Liver (tissue), 9 donors: ENCODE data around the gene GM2A. TPM values are rescaled to one million over a fixed set of nuclear protein-coding genes. Genes with fewer than 3 reads are reported as not detected.

Experiments
- DNase-seq: peaks from one replicate; pipeline ENCODE4 v3.0.0-alpha.2; 2017; ENCODE audit warnings: low spot score
- H3K27ac ChIP-seq, 2 donors: one replicate each; pipeline ENCODE4 v1.7.0; 2013; ENCODE audit warnings: inconsistent platforms in 2 of 2, low read length in 2 of 2, control low read depth in 1 of 2, low read depth in 1 of 2, mild to moderate bottlenecking in 1 of 2
- H3K27me3 ChIP-seq, 4 donors: one replicate each; pipeline versions ENCODE4 v1.6.1 to v1.7.0; 2013; ENCODE audit warnings: low read length in 3 of 4, inconsistent platforms in 1 of 4, mild to moderate bottlenecking in 1 of 4, moderate library complexity in 1 of 4; ENCODE audit not compliant: control insufficient read depth in 4 of 4, insufficient read depth in 4 of 4
- H3K36me3 ChIP-seq, 4 donors: one replicate each; pipeline versions ENCODE4 v1.6.1 to v1.7.0; 2013; ENCODE audit warnings: low read length in 3 of 4, mild to moderate bottlenecking in 3 of 4, low read depth in 1 of 4, moderate library complexity in 1 of 4; ENCODE audit not compliant: control insufficient read depth in 4 of 4, insufficient read depth in 3 of 4
- H3K4me1 ChIP-seq, 4 donors: one replicate each; pipeline versions ENCODE4 v1.6.1 to v1.7.0; 2013; ENCODE audit warnings: low read length in 3 of 4, mild to moderate bottlenecking in 3 of 4, moderate library complexity in 1 of 4; ENCODE audit not compliant: control insufficient read depth in 4 of 4, insufficient read depth in 4 of 4
- H3K4me3 ChIP-seq, 3 donors: one replicate each; pipeline versions ENCODE4 v1.6.1 to v1.7.0; 2013; ENCODE audit warnings: low read length in 3 of 3, control low read depth in 1 of 3, low read depth in 1 of 3, mild to moderate bottlenecking in 1 of 3
- H3K9ac ChIP-seq, 2 donors: one replicate each; pipeline ENCODE4 v1.7.0; 2013; ENCODE audit warnings: low read length in 2 of 2, mild to moderate bottlenecking in 2 of 2, moderate library complexity in 2 of 2, control low read depth in 1 of 2, low read depth in 1 of 2
- H3K9me3 ChIP-seq, 4 donors: one replicate each; pipeline versions ENCODE4 v1.6.1 to v1.7.0; 2013; ENCODE audit warnings: low read length in 3 of 4; ENCODE audit not compliant: control insufficient read depth in 4 of 4
- EGR1 ChIP-seq, 2 donors: IDR thresholded peaks; 2 replicates each; pipeline ENCODE4 v1.6.1; 2016 to 2018; ENCODE audit warnings: antibody characterized with exemption in 2 of 2, low read depth in 2 of 2
- GABPA ChIP-seq, 2 donors: IDR thresholded peaks in 1 of 2; conservative IDR thresholded peaks in 1 of 2; 2 replicates each; pipeline ENCODE4 v1.6.1; 2016; ENCODE audit warnings: antibody characterized with exemption in 2 of 2, mild to moderate bottlenecking in 1 of 2, moderate library complexity in 1 of 2
- HNF4G ChIP-seq: IDR thresholded peaks from 2 replicates; pipeline ENCODE4 v1.6.1; 2016; ENCODE audit warnings: antibody characterized with exemption
- MAX ChIP-seq: IDR thresholded peaks from 2 replicates; pipeline ENCODE4 v1.6.1; 2016; ENCODE audit warnings: antibody characterized with exemption
- NR2F2 ChIP-seq: IDR thresholded peaks from 2 replicates; pipeline ENCODE4 v1.6.1; 2016; ENCODE audit warnings: antibody characterized with exemption
- RXRA ChIP-seq, 2 donors: IDR thresholded peaks; 2 replicates each; pipeline ENCODE4 v1.6.1; 2017 to 2018; ENCODE audit warnings: antibody characterized with exemption in 2 of 2, mild to moderate bottlenecking in 1 of 2
- SP1 ChIP-seq: IDR thresholded peaks from 2 replicates; pipeline ENCODE4 v1.6.1; 2018; ENCODE audit warnings: antibody characterized with exemption, mild to moderate bottlenecking
- WGBS: extraction: QIAGEN DNeasy Blood & Tissue Kit; methylation state at CpG from one replicate; pipeline ENCODE4 v1.1.7; 2013; 5-methylcytosine and 5-hydroxymethylcytosine counted together
- polyA plus RNA-seq, 2 donors: library from polyadenylated mRNA; stranded (reverse) in 1 of 2; unstranded in 1 of 2; fragments of 200-250 nt in 1 of 2; fragments of >200 nt in 1 of 2; fragmentation: Nextera tagmentation in 1 of 2; extraction: Ambion mirVana in 1 of 2; gene quantifications; one replicate each; pipeline versions ENCODE4 v1.2.1 to v1.2.3, GENCODE V29; 2013 to 2015
- total RNA-seq, 2 donors: library from RNA; depleted of rRNA; stranded (reverse); fragments of >200 nt; gene quantifications; one replicate each; pipeline ENCODE4 v1.2.3, GENCODE V29; 2014
- TF ChIP-seq, protein P1 (sequence below): IDR thresholded peaks from 2 replicates; pipeline ENCODE4 v1.6.1; 2016; ENCODE audit warnings: antibody characterized with exemption
- TF ChIP-seq, protein P2 (sequence below): IDR thresholded peaks from 2 replicates; pipeline ENCODE4 v1.6.1; 2016; ENCODE audit warnings: antibody characterized with exemption, mild to moderate bottlenecking
- donor health status: healthy.
- donor health status: healthy.
- donor health status: healthy.
- donor health status: healthy.
- donor health status: healthy.

GM2A gene
- total and polyA plus RNA-seq, 4 donors, result 4.1 to 14.5 (median 10.6) TPM

GRCh38 chr5:151259931-151260330 lies 6.9 kb downstream of the GM2A start:
- Histone ChIP-seq H3K4me3 (no peak overlapping the region), H3K27ac (no peak overlapping the region), H3K36me3 (peaks cover 2 to 5% (median 4%) of the 10 kb centered on the region in 4 donors), H3K27me3 (no peaks in the 10 kb centered on the region), H3K4me1 (no peaks in the 10 kb centered on the region), H3K9ac (no peak overlapping the region), H3K9me3 (no peaks in the 10 kb centered on the region)
- TF ChIP-seq RXRA (IDR thresholded peaks at IDR 0.05) (no peak), MAX (no peak), EGR1 (IDR thresholded peaks at IDR 0.05; ENCODE audit: low read depth in 2 of 2) (no peak), SP1 (no peak), NR2F2 (no peak)
- TF ChIP-seq, protein P1, sequence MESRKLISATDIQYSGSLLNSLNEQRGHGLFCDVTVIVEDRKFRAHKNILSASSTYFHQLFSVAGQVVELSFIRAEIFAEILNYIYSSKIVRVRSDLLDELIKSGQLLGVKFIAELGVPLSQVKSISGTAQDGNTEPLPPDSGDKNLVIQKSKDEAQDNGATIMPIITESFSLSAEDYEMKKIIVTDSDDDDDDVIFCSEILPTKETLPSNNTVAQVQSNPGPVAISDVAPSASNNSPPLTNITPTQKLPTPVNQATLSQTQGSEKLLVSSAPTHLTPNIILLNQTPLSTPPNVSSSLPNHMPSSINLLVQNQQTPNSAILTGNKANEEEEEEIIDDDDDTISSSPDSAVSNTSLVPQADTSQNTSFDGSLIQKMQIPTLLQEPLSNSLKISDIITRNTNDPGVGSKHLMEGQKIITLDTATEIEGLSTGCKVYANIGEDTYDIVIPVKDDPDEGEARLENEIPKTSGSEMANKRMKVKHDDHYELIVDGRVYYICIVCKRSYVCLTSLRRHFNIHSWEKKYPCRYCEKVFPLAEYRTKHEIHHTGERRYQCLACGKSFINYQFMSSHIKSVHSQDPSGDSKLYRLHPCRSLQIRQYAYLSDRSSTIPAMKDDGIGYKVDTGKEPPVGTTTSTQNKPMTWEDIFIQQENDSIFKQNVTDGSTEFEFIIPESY, result no peak
- TF ChIP-seq, protein P2, sequence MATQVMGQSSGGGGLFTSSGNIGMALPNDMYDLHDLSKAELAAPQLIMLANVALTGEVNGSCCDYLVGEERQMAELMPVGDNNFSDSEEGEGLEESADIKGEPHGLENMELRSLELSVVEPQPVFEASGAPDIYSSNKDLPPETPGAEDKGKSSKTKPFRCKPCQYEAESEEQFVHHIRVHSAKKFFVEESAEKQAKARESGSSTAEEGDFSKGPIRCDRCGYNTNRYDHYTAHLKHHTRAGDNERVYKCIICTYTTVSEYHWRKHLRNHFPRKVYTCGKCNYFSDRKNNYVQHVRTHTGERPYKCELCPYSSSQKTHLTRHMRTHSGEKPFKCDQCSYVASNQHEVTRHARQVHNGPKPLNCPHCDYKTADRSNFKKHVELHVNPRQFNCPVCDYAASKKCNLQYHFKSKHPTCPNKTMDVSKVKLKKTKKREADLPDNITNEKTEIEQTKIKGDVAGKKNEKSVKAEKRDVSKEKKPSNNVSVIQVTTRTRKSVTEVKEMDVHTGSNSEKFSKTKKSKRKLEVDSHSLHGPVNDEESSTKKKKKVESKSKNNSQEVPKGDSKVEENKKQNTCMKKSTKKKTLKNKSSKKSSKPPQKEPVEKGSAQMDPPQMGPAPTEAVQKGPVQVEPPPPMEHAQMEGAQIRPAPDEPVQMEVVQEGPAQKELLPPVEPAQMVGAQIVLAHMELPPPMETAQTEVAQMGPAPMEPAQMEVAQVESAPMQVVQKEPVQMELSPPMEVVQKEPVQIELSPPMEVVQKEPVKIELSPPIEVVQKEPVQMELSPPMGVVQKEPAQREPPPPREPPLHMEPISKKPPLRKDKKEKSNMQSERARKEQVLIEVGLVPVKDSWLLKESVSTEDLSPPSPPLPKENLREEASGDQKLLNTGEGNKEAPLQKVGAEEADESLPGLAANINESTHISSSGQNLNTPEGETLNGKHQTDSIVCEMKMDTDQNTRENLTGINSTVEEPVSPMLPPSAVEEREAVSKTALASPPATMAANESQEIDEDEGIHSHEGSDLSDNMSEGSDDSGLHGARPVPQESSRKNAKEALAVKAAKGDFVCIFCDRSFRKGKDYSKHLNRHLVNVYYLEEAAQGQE, result no peak
- no peak for DNase-seq
- WGBS, result 99% methylated on average over 4 of the region's 4 CpGs

- Histone ChIP-seq H3K27me3 (no peaks in the 10 kb centered on the region), H3K9ac (no peak overlapping the region), H3K4me3 (no peak overlapping the region), H3K4me1 (no peaks in the 10 kb centered on the region), H3K9me3 (no peaks in the 10 kb centered on the region), H3K36me3 (peaks cover 5 to 14% (median 7%) of the 10 kb centered on the region in 4 donors), H3K27ac (no peak overlapping the region)
- DNase-seq, result no peak
- 89% methylated on average over 3 of the region's 3 CpGs for WGBS
- no peak for TF ChIP-seq HNF4G
- no peak for TF ChIP-seq GABPA (IDR thresholded peaks at IDR 0.05 in 1 of 2, conservative IDR thresholded peaks at IDR 0.05 in 1 of 2)
- TF ChIP-seq, protein P2, result no peak
Observed at GRCh38 chr5:151262532-151262931, 9.5 kb downstream of the GM2A start.
